Transverse colon (tissue), 4 donors: ENCODE measurements around the gene DNLZ.

Experiments used
- POLR2A ChIP-seq: fragments of 450-650 bp; IDR thresholded peaks from one replicate; pipeline ENCODE4 v1.6.1; 2016; ENCODE audit warnings: antibody characterized with exemption, mild to moderate bottlenecking, moderate library complexity
- POLR2AphosphoS5 ChIP-seq, 3 donors: sonication (generic); formaldehyde crosslinking; IDR thresholded peaks; one replicate each; pipeline ENCODE4 v1.6.1; 2016; ENCODE audit warnings: antibody characterized with exemption in 3 of 3
- TF ChIP-seq, protein P1 (sequence below), 5 experiments: fragments of 200-600 bp in 3 of 5; fragments of 450-650 bp in 2 of 5; sonication (generic) in 3 of 5; IDR thresholded peaks; 1 replicate in 2 of 5; 2 replicates in 3 of 5; pipeline ENCODE4 v1.5.1; 2016 to 2017; ENCODE audit warnings: antibody characterized with exemption in 5 of 5, inconsistent platforms in 3 of 5, mild to moderate bottlenecking in 2 of 5, moderate library complexity in 1 of 5

DNA sequence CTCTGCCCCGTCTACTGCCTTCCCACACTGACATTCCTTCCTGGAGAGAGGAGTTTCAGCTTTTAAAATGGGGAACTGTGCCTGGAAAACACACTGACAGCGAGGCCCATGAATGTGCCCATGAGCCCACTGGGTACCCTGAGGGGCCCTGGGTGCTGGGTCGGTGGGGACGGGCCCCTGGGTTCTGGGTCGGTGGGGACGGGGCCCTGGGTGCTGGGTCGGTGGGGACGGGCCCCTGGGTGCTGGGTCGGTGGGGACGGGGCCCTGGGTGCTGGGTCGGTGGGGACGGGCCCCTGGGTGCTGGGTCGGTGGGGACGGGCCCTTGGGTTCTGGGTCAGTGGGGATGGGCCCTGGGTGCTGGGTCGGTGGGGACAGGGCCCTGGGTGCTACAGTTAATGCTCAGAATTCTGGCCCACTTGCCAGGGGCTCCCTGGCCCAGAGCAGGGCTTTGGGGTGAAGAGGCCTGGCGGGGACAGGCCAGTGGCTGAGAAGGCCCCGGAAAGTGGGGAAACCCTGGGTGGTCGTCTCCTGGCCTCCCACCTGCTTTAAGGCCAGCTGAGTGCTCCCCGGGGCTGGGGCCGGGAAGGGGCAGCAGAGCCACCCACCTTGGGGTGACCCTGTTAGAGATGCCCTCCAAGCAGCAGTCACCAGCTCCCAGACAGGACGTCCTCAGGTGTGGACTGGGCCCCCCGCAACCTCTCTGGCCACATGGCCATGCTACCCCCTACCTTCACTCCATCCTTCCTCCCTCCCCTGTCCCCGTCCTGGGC lies 33.7 kb downstream of the DNLZ start:
- TF ChIP-seq, protein P1, sequence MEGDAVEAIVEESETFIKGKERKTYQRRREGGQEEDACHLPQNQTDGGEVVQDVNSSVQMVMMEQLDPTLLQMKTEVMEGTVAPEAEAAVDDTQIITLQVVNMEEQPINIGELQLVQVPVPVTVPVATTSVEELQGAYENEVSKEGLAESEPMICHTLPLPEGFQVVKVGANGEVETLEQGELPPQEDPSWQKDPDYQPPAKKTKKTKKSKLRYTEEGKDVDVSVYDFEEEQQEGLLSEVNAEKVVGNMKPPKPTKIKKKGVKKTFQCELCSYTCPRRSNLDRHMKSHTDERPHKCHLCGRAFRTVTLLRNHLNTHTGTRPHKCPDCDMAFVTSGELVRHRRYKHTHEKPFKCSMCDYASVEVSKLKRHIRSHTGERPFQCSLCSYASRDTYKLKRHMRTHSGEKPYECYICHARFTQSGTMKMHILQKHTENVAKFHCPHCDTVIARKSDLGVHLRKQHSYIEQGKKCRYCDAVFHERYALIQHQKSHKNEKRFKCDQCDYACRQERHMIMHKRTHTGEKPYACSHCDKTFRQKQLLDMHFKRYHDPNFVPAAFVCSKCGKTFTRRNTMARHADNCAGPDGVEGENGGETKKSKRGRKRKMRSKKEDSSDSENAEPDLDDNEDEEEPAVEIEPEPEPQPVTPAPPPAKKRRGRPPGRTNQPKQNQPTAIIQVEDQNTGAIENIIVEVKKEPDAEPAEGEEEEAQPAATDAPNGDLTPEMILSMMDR (IDR thresholded peaks at IDR 0.05) = no peak
- TF ChIP-seq POLR2AphosphoS5 (IDR thresholded peaks at IDR 0.05) (no peak), POLR2A (no peak)
